SK-N-SH treated with all-trans-retinoic acid at 6 μM for 48 hours (cell line): ENCODE results near the gene SLC10A3.

ENCODE experiments used
- ARNTL ChIP-seq: fragments of 450-650 bp; formaldehyde crosslinking; IDR thresholded peaks from 2 replicates; pipeline ENCODE4 v1.5.0; 2020; ENCODE audit warnings: low read depth, mild to moderate bottlenecking, moderate library complexity, borderline replicate concordance
- CSDC2 ChIP-seq: fragments of 250-450 bp; sonication (Bioruptor Pico); IDR thresholded peaks from 2 replicates; pipeline ENCODE4 v1.5.0; 2020; ENCODE audit warnings: mild to moderate bottlenecking, moderate library complexity
- CSRNP3 ChIP-seq: fragments of 250-450 bp; sonication (Bioruptor Pico); IDR thresholded peaks from 2 replicates; pipeline ENCODE4 v1.5.1; 2021; ENCODE audit warnings: mild to moderate bottlenecking, moderate library complexity
- GLIS3 ChIP-seq: fragments of 250-450 bp; sonication (Bioruptor Pico); IDR thresholded peaks from 2 replicates; pipeline ENCODE4 v1.5.0; 2020; ENCODE audit warnings: mild to moderate bottlenecking, moderate library complexity
- ISL1 ChIP-seq: fragments of 250-450 bp; sonication (Bioruptor Pico); IDR thresholded peaks from 2 replicates; pipeline ENCODE4 v2.1.2; 2022; ENCODE audit warnings: mild to moderate bottlenecking, moderate library complexity
- OSR1 ChIP-seq: fragments of 250-450 bp; sonication (Bioruptor Pico); IDR thresholded peaks from 2 replicates; pipeline ENCODE4 v1.8.0; 2022; ENCODE audit warnings: moderate library complexity, mild to moderate bottlenecking, inconsistent platforms
- SNAI2 ChIP-seq: fragments of 250-450 bp; sonication (Bioruptor Pico); IDR thresholded peaks from 2 replicates; pipeline ENCODE4 v1.5.0; 2020; ENCODE audit warnings: mild to moderate bottlenecking, moderate library complexity
- ZNF8 ChIP-seq: fragments of 450-650 bp; formaldehyde crosslinking; IDR thresholded peaks from 2 replicates; pipeline ENCODE4 v1.5.0; 2020; ENCODE audit warnings: mild to moderate bottlenecking, moderate library complexity
- TF ChIP-seq, protein P1 (sequence below): fragments of 250-450 bp; sonication (Bioruptor Pico); IDR thresholded peaks from 2 replicates; pipeline ENCODE4 v1.8.0; 2020; ENCODE audit warnings: mild to moderate bottlenecking, moderate library complexity, borderline replicate concordance
- TF ChIP-seq, protein P2 (sequence below): fragments of 250-450 bp; sonication (Bioruptor Pico); IDR thresholded peaks from 2 replicates; pipeline ENCODE4 v1.5.1; 2020; ENCODE audit warnings: low read depth, mild to moderate bottlenecking, moderate library complexity

- TF ChIP-seq, protein P1, sequence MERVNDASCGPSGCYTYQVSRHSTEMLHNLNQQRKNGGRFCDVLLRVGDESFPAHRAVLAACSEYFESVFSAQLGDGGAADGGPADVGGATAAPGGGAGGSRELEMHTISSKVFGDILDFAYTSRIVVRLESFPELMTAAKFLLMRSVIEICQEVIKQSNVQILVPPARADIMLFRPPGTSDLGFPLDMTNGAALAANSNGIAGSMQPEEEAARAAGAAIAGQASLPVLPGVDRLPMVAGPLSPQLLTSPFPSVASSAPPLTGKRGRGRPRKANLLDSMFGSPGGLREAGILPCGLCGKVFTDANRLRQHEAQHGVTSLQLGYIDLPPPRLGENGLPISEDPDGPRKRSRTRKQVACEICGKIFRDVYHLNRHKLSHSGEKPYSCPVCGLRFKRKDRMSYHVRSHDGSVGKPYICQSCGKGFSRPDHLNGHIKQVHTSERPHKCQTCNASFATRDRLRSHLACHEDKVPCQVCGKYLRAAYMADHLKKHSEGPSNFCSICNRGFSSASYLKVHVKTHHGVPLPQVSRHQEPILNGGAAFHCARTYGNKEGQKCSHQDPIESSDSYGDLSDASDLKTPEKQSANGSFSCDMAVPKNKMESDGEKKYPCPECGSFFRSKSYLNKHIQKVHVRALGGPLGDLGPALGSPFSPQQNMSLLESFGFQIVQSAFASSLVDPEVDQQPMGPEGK: no peak
- TF ChIP-seq ZNF8 (CRISPR knock-in tag) (no peak), CSDC2 (CRISPR knock-in tag) (no peak), ISL1 (CRISPR knock-in tag) (no peak), GLIS3 (no peak), OSR1 (CRISPR knock-in tag) (no peak), SNAI2 (CRISPR knock-in tag) (no peak), ARNTL (no peak), CSRNP3 (no peak)
- TF ChIP-seq, protein P2, sequence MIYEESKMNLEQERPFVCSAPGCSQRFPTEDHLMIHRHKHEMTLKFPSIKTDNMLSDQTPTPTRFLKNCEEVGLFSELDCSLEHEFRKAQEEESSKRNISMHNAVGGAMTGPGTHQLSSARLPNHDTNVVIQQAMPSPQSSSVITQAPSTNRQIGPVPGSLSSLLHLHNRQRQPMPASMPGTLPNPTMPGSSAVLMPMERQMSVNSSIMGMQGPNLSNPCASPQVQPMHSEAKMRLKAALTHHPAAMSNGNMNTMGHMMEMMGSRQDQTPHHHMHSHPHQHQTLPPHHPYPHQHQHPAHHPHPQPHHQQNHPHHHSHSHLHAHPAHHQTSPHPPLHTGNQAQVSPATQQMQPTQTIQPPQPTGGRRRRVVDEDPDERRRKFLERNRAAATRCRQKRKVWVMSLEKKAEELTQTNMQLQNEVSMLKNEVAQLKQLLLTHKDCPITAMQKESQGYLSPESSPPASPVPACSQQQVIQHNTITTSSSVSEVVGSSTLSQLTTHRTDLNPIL (CRISPR knock-in tag): no peak
Observed at GRCh38 chrX:154460326-154460725, 30.1 kb downstream of the SLC10A3 start.
